NCI-H1930 (cell line): ENCODE data around the gene KIAA1549.
"Not testable (repeated sequence)": the region's sequence is repeated elsewhere in the genome, so short reads cannot be mapped to it uniquely, and the experiment has no call there.

Source experiments
- DNase-seq, 2 experiments: peaks; one replicate each; lab custom pipeline; 2025; lab: John Stamatoyannopoulos, UW

The KIAA1549 gene

GRCh38 chr7:138809346-138809745, 171.8 kb downstream of the KIAA1549 start:
- no peak for DNase-seq

GRCh38 chr7:138804618-138805017, 176.6 kb downstream of the KIAA1549 start:
- DNase-seq = no peak

- DNase-seq = no peak
Measured at GRCh38 chr7:138802706-138803105, 178.5 kb downstream of the KIAA1549 start.

- no peak for DNase-seq
Measured at GRCh38 chr7:138801256-138801655, 179.9 kb downstream of the KIAA1549 start.

- no peak for DNase-seq
Measured at GRCh38 chr7:138799336-138800000, 181.7 kb downstream of the KIAA1549 start.

GRCh38 chr7:138798836-138799235, 182.4 kb downstream of the KIAA1549 start:
- no peak for DNase-seq

GRCh38 chr7:138797715-138798320, 183.4 kb downstream of the KIAA1549 start, which contains the start of the genes ATP6V0A4 and TMEM213:
Gene ATP6V0A4 (minus strand): TSS chr7:138798196. CDS start chr7:138771247, 26,949 bp downstream.
Gene TMEM213 (plus strand): TSS chr7:138797994. CDS start chr7:138798105, 111 bp downstream.
- DNase-seq = no peak

GRCh38 chr7:138797046-138797445, 184.1 kb downstream of the KIAA1549 start:
- not testable (repeated sequence) for DNase-seq

GRCh38 chr7:138796038-138796615, 185.1 kb downstream of the KIAA1549 start:
- DNase-seq = no peak

- no peak for DNase-seq
Measured at GRCh38 chr7:138785587-138786437, 195.4 kb downstream of the KIAA1549 start.

- no peak for DNase-seq
Measured at GRCh38 chr7:138784692-138785091, 196.5 kb downstream of the KIAA1549 start.
